ENCODE data around the gene ATP10A. TPM values are rescaled to one million over a fixed set of nuclear protein-coding genes. Genes with fewer than 3 reads are reported as not detected.

ATP10A gene
- total and polyA plus RNA-seq, 2 of the 8 experiments (the other 6 are each of a cell fraction or from before 2014, with no cell fraction given), result 2.0 to 2.8 TPM

GRCh38 chr15:25797511-25797935, 65.6 kb downstream of the ATP10A start:
- no peak overlapping the region for H2BK120ac ChIP-seq (replicated peaks; ENCODE audit: low read depth, low read length)
- no peak for FAIRE-seq
- WGBS, 2 experiments (ENCODE audit: extremely low coverage in 1 of 2, insufficient coverage in 1 of 2, insufficient read length in 1 of 2, insufficient replicate concordance in 2 of 2, low coverage in 1 of 2, low lambda C conversion rate in 2 of 2, missing lambda C conversion rate in 1 of 2), result 78% methylated on average over 8 of the region's 8 CpGs; no CpG with 5 or more reads in 1 of the 2 experiments
- H3K36me3 ChIP-seq (ENCODE audit: control insufficient read depth in 2 of 4, insufficient read depth in 4 of 4, low read length in 3 of 4), result no peaks in the 10 kb centered on the region
- H3K79me1 ChIP-seq (ENCODE audit: low read depth, low read length), result no peaks in the 10 kb centered on the region; the same call in 1 of the 2 replicates
- ChIA-PET POLR2A (ENCODE audit: partially characterized antibody) (no interaction called here), CTCF (ENCODE audit: partially characterized antibody) (interaction anchor here (1.5 kb wide), 1 partner anchor 14 kb away, joined by 10 read pairs; no protein-coding TSS in a partner anchor)
- DNase-seq (ENCODE audit: low read depth in 1 of 2, low spot score in 2 of 2), result no peak
- no peak overlapping the region for H2AFZ ChIP-seq (ENCODE audit: low read length)
- H2AK5ac ChIP-seq (ENCODE audit: low read depth, low read length), result no peak overlapping the region
- H3K9ac ChIP-seq (replicated peaks in 1 of 4; ENCODE audit: extremely low read depth in 1 of 4, low read depth in 3 of 4, low read length in 3 of 4), result no peak overlapping the region
- H3K23me2 ChIP-seq (ENCODE audit: low read depth, low read length), result no peaks in the 10 kb centered on the region
- no peak overlapping the region for H3K56ac ChIP-seq (replicated peaks; ENCODE audit: insufficient read length, low read depth, low read length)
- no peak overlapping the region for H2BK20ac ChIP-seq (ENCODE audit: low read length)
- no peak overlapping the region for H3K23ac ChIP-seq (ENCODE audit: insufficient read length)
- no peak overlapping the region for H3K14ac ChIP-seq (ENCODE audit: insufficient read length)
- no peak overlapping the region for H3K27ac ChIP-seq (ENCODE audit: low read depth, low read length)
- H4K20me1 ChIP-seq (replicated peaks in 1 of 2; ENCODE audit: control insufficient read depth in 1 of 2, insufficient read depth in 2 of 2, low read length in 2 of 2), result no peaks in the 10 kb centered on the region
- TF ChIP-seq GABPA (IDR thresholded peaks at IDR 0.05; ENCODE audit: borderline replicate concordance, insufficient read depth, low read length) (no peak), RNF2 (IDR thresholded peaks at IDR 0.05; ENCODE audit: borderline replicate concordance, low read depth, low read length, missing control alignments, poor library complexity, severe bottlenecking) (no peak), CBX5 (IDR thresholded peaks at IDR 0.05; ENCODE audit: low read depth, low read length) (no peak), GTF2F1 (IDR thresholded peaks at IDR 0.05; ENCODE audit: borderline replicate concordance, low read depth, low read length) (no peak), CTBP2 (IDR thresholded peaks at IDR 0.05; ENCODE audit: borderline replicate concordance, insufficient read depth, insufficient read length, low read length) (no peak), SP1 (IDR thresholded peaks at IDR 0.05; ENCODE audit: low read depth, low read length) (no peak), SUZ12 (IDR thresholded peaks at IDR 0.05; ENCODE audit: low read length) (no peak), TAF1 (IDR thresholded peaks at IDR 0.05; ENCODE audit: low read depth, low read length) (no peak)
- no peak overlapping the region for H3K4ac ChIP-seq (replicated peaks; ENCODE audit: insufficient read length, low read depth, low read length)
- no peak overlapping the region for H4K8ac ChIP-seq (ENCODE audit: extremely low read depth, insufficient read depth, low read length)
- no peak overlapping the region for H2BK12ac ChIP-seq (ENCODE audit: low read depth, low read length)
- no peak overlapping the region for H3K4me3 ChIP-seq (ENCODE audit: extremely low read depth in 1 of 4, insufficient read depth in 2 of 4, low read depth in 3 of 4, low read length in 4 of 4)
- peaks cover 0 to 6% (median 3%) of the 10 kb centered on the region in 4 experiments for H3K4me1 ChIP-seq (replicated peaks in 1 of 4; ENCODE audit: control insufficient read depth in 3 of 4, insufficient read depth in 4 of 4, low read length in 3 of 4)
- H3K18ac ChIP-seq (ENCODE audit: extremely low read depth, low read length), result no peak overlapping the region
- H4K5ac ChIP-seq (ENCODE audit: insufficient read length, low read depth, low read length), result no peak overlapping the region
- no peaks in the 10 kb centered on the region for H3K79me2 ChIP-seq (ENCODE audit: control insufficient read depth in 1 of 2, insufficient read depth in 2 of 2, low read length in 2 of 2)
- H3K27me3 ChIP-seq (replicated peaks in 1 of 4; ENCODE audit: control insufficient read depth in 3 of 4, extremely low read depth in 1 of 4, insufficient read depth in 3 of 4, low read length in 3 of 4), result no peaks in the 10 kb centered on the region
- no peak overlapping the region for H4K91ac ChIP-seq (replicated peaks; ENCODE audit: insufficient read length, low read length)
- H2BK5ac ChIP-seq (ENCODE audit: low read depth, low read length), result no peak overlapping the region
- H2BK15ac ChIP-seq (ENCODE audit: low read length), result no peak overlapping the region
- H3K9me3 ChIP-seq (ENCODE audit: insufficient read depth in 2 of 2, low read depth in 1 of 2, low read length in 1 of 2), result no peaks in the 10 kb centered on the region
- no peak overlapping the region for H3K4me2 ChIP-seq (ENCODE audit: insufficient read depth in 1 of 2, low read depth in 2 of 2, low read length in 2 of 2)

Measured in H1 (cell line).